Activated CD4-positive, alpha-beta T cell treated with anti-CD3 and anti-CD28 coated beads for 48 hours (primary cell): Measurements from ENCODE around the gene ZDHHC11B.
"Not testable (repeated sequence)": the region's sequence is repeated elsewhere in the genome, so short reads cannot be mapped to it uniquely, and the experiment has no call there.

ENCODE experiments used
- DNase-seq: peaks from one replicate; pipeline ENCODE4 v3.0.0-alpha.2; 2020

Gene ZDHHC11B

DNA sequence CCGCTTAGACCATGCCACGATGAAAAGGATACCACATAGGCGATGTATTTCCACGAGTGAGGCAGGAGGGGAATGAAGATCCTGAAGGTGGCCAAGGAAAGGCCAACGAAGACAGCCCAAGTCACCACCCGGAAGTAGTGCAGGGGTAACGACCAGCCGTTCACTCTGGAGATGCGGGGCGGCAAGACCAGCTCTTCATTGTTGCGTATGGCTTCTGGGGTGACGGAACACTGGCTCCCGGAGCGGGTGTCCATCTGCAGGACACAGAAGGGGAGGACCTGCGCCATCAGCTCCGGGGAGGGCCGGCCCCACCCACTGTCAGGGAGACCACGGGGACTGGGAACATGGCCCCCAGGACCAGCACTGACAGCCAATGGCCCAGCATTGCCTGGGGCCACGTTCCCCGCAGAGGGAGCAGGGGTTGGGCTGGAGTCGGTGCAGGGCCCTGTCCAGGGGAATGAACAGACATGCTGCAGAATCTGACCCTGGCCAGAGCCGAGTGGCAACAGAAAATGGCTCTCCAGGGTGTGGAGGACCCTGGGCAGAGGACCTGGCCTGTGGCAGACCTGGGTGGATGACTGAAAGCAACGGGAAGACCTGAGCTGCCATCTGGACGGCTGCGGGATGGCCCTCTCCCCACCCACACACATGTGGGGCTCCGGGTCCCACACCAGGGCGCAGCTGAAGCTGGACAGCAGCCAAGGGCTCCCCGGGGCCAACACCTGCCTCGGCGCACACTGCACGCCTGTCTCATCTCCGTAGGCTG lies 17.7 kb downstream of the ZDHHC11B start:
- DNase-seq = peak; percentile 2

DNA sequence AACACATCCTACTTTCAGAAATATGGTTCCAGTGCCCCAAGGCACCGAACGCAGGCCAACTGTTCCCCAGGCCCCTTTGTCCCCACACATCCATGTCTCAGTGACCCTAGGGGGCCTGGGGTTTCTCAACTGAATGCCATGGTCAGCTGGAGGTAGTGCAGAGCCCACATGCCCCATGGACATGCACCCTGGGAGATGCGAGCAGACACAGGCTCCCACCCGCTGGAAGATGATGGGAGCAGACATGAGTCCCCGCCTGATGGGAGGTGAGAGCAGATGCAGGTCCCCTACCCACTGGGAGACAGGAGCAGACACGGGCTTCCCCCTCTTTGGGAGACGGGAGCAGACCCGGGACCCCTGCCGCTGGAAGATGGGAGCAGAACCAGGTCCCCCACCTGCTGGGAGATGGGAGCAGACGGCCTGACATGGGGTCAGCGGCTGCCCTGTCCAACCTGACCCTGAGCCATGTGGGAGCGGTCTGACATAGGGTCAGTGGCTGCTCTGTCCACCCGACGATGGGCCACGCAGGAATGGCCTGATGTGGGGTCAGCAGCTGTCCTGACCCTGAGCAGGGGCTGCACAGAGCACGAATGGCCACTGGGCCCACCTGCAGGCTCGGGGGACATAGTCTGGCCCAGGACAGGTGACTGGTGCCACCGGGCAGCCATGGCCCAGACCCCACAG lies 18.4 kb downstream of the ZDHHC11B start:
- no peak for DNase-seq

DNA sequence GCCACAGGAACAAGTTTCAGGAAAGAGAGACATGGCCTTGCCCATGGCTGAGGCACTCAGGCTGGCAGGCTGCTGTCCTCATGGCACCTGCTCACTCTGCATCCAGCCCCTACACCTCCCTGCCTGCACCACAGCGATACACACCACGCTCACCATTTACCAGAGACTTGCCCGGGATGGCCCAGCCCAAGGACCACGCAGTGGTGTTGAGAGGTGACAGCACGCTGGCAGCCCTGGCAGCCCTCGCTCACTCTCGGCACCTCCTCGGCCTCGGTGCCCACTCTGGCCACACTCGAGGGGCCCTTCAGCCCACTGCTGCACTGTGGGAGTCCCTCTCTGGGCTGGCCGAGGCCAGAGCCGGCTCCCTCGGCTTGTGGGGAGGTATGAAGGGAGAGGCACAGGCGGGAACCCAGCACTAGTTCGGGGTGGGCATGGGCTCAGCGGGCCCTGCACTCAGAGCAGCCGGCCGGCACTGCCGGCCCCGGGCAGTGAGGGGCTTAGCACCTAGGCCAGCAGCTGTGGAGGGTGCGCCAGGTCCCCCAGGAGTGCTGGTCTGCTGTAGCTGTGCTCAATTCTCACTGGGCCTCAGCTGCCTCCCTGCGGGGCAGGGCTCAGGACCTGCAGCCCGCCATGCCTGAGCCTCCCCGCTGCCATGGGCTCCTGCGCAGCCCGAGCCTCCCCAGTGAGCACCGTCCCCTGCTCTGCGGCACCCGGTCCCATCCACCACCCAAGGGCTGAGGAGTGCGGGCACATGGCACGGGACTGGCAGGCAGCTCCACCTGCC lies 20.3 kb downstream of the ZDHHC11B start:
- DNase-seq = no peak

DNA sequence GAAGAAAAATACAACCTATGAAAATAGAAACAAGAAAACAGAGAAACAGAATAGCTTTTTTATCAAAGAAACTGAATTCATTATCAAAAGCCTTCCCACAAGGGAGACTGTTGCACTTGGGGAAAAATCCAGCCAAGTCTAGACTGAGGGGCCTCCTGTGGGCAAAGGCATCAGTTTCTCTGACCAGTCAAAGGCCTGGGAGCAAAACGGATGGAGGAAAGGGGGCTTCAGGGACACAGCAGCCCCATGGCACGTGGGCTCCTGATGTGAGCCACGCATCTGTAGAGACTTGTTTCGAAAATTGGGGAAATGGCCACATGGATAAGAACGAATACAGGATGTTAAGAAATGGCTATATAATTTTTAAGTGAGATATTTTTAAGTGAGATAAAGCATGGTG lies 21.1 kb downstream of the ZDHHC11B start:
- DNase-seq = no peak

DNA sequence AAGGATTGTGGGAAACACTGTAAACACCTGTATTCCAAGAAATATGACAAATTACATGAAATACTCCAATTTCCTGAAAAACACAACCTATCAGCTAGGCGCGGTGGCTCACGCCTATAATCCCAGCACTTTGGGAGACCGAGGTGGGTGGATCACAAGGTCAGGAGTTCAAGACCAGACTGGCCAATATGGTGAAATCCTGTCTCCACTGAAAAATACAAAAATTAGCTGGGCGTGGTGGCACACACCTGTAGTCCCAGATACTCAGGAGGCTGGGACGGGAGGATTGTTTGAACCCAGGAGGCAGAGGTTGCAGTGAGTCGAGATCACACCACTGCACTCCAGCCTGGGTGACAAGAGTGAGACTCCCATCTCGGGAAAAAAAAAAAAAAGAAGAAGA lies 21.5 kb downstream of the ZDHHC11B start:
- not testable (repeated sequence) for DNase-seq

DNA sequence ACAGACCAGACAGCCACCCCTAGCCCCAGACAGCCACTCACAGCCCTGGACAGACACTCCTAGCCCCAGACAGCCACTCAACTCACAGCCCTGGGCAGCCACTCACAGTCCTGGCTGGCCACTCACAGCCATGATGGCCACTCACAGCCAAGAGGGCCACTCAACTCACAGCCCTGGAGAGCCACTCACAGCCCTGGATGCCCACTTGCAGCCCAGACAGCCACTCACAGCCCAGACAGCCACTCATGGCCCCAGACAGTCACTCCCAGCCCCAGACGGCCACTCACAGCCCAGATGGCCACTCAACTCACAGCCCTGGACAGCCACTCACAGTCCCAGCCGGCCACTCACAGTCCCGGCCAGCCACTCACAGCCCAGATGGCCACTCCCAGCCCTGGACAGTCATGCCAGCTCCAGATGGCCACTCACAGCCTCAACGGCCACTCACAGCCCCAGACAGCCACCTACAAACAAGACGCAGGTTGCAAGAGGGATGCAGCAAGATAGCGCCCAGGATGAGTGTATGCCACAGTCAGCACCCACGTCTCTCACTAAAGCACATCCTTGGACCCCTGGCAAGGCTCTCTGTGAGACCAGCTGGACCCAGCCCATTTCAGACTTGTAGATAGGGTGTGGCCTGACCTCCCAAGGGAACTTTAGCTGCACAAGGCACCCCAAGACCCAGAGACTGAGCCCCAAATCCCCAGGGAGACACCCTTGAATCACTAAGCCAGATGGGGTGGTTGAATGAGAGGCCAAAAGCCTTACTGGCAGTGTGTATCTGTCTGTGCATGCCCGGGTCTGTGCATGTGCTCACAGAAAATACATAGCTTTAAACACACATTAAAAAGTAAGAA lies 22.4 kb downstream of the ZDHHC11B start:
- peak; percentile 3 for DNase-seq

DNA sequence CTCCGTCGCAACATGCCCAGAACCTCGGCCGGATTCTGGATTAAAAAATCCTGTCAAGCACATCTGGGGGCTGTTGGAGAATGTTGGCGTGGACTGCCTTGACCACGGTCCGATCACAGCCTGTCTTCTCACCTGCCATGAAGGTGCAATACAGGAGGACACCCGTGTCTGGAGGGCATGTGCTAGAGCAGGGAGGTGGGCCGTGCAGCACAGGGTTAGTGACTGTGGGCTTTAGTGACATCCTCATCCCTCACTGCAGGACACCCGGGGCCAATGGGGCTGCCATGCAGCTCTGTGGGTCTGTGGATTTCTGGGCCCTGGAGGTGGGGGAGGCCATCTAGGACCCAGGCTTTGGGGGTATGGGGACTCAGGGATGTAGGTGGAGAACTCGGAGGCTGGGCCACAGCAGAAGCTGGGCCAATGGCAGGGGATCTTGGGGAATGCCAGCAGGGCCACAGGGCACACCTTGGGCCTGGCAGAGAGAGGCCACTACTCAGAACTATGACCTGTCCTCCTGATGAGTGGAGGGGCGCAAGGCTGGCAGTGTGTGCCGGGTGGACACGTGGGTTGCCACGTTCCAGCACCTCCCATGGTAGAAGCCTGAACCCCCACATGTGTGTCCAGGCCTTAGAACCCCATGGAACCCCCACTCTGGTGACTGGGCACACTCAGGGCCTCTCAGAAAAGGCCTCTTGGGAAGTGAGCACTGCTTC lies 23.3 kb downstream of the ZDHHC11B start:
- DNase-seq = peak; percentile 6

DNA sequence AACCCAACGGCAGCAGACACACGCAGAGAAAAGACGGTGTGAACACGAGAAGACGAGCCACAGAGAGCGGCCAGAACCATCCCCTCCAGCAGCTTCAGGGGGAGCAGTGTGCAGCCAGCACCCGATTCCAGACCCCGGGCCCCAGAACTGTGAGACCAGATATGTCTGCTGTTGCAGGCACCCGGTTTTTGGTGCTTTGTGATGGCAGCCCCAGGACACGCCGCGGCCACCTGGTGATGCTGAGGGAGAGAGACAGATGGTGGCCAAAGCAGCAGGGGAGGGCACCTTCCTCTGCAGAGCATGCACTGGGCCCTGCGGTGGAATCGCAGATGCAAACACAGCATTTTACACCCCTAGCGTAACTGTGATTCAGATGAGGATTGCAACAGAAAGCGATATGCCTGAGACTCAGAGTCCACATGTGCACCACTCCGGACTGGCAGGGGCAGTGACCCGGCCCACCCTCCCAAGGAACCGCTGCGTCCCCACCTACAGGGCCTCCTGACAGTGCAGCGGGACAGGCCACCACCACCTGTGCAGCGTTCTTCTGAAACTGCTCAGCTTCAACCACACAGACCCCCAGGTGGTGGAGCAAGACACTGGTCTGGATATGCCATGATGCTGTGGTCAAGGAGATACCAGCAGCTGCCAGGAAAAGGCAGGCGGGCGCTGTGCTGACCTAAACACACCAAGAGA lies 24.0 kb downstream of the ZDHHC11B start:
- peak; percentile 2 for DNase-seq

DNA sequence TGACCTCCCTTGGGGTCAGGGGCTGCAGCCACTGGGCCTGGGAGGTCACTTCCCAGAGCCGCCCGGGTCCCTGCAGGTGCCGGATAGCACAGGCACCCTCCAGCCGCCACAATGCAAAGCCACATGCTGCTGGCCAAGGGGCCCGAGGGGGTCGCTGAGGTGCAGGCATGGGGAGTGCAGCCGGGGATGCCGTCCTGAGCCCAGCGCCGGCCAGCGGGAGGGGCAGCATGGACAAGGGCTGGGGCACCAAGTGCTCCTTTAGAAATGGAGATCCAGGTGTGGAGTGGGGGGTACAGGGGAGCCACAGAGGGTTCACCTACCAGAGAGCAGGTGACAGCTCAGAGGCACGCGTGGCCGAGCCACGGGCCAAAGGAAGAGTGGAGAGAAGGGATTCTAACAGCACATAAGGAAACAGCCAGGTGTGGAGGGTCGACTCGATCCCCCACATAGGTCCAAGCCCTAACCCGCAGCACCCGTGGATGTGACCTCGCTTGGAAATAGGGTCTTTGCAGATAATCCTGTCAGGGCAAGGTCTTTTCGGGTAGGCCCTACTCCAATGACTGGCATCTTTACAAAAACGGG lies 24.7 kb downstream of the ZDHHC11B start:
- DNase-seq = peak; percentile 8

DNA sequence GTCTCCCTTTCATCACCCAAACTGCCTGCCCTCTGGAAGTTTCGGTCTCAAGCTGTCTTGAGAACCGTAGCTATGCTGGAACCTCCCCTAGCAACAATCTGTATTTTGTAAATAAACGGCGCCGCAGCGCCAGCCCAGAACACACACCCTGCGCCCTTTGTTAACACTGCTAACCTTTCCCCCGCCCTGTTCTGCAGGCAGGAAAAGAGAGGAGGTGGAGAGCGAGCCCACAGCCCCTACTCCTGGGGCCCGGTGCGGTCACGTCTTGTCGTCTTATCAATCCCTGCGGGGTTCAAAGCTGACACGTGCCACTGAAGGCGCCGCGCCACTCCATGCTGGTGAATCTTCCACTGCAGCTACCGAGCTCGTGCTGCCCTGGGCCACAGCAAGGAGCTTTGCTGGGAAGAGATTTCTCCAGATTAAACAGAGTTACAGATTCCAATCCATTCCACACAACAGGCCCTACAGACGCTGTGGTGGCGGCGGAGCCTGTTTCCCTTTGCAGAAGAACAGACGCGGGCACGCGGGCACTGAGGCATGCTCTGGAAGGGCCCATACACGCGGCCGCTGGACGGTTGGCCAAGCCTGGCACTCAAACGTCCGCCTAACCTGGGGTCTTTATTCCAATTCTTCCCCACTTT lies 25.3 kb downstream of the ZDHHC11B start:
- DNase-seq = peak; percentile 52

DNA sequence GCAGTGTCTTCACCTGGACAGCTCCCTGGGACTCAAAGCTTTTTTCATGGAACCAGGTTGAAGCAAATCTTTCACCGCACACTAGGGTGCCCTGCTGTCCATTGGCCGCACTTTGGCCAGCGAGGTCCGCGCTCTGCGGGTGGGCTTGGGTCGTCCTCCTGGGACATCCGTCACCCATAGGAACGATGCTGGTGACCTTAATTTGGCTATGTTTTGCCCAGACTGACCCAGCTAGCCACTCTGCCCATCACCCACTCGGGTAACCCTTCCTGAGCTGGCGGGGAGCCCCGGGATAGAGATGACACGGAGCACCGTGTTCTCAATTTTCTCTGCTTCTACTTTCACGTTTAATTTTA lies 25.9 kb downstream of the ZDHHC11B start:
- DNase-seq = no peak

DNA sequence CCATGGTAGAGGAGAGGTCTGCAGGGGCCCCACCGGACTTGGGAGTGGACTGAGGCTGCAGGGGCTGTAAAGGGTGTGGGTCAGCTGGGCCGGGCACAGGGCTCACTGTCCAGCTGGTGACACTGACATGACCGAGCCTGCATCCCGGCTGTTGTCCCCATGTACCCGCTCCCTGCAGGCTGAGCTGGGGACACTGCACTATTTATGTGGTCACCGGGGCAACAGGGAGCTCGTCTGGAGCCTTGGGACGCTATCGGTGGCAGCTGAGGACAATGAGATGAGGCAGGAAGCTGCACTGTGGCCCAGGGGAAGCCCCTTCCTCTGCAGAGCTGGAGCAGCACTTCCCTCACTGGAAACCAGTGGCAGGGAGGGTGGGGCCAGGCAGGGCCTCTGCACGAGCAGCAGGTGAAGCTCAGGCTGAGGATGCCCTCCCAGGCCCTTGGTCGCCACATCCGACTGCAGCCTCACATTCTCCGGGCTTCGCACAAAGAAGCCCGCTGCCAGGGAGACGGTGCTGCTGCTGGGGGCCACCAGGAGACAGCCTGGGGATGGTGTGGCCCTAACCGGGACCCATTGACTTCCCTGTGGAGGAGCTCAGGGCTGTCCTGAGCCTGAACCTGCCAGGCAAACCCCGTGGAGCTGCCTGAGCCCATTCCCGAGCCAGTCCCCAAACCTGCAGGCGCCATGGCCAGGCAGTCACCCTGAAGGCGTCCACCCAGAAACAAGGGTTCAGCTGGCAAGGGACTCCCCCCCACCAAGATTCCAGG lies 26.4 kb downstream of the ZDHHC11B start:
- DNase-seq = peak; percentile 48

DNA sequence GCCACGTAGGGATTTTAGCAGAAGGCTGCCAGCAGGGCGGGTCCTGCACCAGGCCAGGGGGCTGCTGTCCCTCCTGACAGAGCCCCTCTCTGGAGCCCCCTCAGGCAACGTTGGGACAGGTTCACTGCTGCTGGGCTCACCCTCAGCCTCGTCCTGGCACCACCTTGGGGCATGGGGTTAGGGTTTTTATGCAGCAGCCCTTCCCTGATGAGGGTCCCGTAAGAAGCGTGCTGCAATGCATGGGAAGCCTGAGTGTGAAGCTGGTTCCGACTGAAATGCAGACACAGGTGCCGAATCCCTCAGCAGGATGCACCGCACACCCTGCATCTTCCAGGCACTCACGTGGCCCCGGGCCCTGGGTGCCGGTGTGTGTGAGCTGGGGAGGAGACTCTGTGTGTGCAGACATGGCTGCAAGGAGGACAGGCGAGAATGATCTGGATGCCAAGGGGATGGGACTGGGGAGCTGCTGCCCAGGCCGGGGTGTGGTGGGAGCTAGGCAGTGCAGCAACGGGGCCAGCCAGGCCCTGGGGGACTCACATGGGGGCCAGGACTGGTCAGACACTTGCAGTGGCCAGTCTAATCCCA lies 27.1 kb downstream of the ZDHHC11B start:
- DNase-seq = peak; percentile 9

DNA sequence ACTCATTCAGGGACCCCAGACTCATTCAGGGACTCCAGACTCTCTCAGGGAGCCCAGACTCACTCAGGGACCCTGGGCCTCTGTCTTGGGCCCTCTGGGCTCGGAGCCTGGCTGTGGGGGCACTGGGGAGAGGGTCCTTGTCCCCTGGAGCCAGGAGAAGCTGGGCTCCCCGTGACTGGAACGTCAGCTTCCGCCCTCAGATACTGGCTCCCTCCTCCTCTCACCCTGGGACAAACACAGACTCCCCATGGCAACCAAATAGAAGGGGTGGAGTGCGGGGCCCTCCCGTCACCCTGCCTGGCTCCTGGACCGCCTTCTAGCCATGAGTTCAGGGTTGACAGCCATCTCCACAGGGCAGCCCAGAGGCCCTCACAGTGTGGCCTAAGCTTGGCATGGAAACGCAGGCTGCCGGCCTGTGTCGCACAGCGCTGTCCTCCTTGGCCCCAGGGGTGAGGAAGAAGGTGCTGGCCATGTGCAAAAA lies 27.6 kb downstream of the ZDHHC11B start:
- DNase-seq = peak; percentile 6

DNA sequence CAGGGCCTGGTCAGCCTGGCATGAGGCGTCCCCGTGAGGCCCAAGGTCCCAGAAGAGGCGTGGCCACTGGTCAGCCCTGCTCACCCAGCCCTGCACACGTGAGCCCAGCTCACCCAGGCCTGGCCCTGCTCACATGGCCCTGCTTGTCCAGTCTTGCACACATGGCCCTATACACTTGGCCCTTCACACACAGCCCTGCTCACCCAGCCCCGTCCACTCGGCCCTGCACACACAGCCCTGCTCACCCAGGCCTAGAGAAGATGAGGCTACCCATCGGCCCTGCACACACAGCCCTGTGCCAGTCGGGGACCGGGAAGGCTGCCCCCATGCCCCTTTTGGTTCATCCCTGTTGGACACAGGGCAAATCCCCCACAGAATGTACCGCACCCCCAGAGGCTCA lies 28.4 kb downstream of the ZDHHC11B start:
- peak; percentile 2 for DNase-seq

DNA sequence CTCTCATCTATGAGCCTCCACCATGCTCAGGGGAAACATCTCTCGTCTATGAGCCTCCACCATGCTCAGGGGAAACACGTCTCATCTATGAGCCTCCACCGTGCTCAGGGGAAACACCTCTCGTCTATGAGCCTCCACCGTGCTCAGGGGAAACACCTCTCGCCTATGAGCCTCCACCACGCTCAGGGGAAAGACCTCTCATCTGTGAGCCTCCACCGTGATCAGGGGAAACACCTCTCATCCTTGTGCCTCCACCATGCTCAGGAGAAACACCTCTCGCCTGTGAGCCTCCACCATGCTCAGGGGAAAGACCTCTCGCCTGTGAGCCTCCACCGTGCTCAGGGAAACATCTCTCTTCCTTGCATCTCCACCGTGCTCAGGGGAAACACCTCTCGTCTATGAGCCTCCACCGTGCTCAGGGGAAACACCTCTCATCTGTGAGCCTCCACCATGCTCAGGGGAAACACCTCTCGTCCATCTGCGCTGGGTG lies 30.3 kb downstream of the ZDHHC11B start:
- peak; percentile 43 for DNase-seq

DNA sequence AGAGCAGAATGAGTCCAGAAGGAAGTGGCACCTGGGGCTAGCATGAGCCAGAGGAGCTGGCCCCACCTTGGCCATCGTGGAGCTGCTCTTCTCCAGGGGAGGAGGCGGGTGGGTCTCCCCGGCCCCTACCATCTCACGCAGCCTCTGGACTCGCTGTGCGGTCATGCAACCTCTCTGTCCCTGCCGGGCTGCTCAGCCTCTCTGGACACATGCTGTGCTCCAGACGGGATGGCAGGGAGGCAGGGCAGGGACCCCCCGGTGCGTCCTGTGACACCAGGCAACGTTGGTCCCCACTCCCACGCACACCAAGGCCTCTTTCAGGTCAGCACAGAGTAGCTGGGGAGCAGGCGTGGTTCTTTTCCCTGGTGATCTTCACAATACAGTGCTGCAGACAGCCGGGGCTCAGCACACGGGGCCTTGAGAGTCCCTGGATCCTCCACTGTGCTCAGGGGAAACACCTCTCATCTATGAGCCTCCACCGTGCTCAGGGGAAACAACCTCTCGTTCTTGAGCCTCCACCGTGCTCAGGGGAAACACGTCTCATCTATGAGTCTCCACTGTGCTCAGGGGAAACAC lies 30.9 kb downstream of the ZDHHC11B start:
- DNase-seq = peak; percentile 2

DNA sequence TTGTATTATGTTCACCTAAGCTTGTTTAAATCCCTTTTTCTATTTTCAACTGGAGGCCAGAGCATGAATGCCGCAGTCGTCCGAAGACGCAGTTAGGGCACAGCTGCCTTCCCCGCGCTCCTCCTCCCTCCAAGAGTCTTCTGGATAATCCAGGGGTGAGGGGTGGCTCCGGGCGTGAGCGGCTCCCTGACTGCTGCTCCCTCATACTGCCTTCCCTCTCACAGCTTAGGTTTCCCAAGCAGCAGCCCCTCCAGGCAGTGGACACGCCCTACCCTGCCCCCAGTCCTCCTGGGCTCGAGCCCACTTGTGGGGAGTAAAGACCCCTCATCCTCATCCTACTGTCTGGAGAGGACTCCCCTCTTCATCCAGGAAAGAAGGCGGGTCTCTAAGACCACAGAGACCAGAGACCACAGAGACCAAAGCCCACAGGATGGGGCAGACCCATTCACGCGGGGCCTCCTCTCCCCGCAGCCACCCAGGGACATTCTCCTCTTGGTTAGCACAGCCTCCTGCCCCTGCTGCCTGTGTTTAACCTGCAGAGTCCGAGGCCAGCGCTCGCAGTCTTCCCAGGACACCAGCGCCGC lies 31.9 kb downstream of the ZDHHC11B start:
- peak; percentile 1 for DNase-seq
